NCI-H510A (cell line): Measurements from ENCODE around the gene RASD2.

Experiments
- DNase-seq: peaks from one replicate; lab custom pipeline; 2025; lab: John Stamatoyannopoulos, UW

RASD2 gene

GRCh38 chr22:35582861-35583670 is 42.4 kb downstream of the RASD2 start:
- DNase-seq, result no peak

DNA sequence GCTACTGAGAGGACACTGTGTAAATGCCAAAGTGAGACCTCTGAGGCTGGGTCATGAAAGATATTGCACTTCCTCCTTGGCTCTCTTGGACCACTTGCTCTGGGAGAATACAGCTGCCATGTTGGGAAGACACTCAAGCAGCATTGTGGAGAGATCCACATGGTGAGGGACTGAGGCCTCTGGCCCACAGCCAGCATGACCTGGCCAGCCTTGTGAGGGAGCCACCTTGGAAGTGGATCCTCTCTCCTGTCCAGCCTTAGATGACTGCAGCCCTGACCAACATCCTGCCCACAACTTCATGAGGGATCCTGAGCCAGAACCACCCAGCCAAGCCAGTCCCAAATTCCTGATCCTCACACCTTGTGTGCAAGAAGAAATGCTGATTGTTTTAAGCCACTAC is 46.1 kb downstream of the RASD2 start:
- no peak for DNase-seq

GRCh38 chr22:35587447-35587870 is 46.8 kb downstream of the RASD2 start:
- no peak for DNase-seq

GRCh38 chr22:35587896-35588295 is 47.3 kb downstream of the RASD2 start:
- DNase-seq, result no peak

GRCh38 chr22:35589071-35589755 is 48.6 kb downstream of the RASD2 start:
- no peak for DNase-seq

DNA sequence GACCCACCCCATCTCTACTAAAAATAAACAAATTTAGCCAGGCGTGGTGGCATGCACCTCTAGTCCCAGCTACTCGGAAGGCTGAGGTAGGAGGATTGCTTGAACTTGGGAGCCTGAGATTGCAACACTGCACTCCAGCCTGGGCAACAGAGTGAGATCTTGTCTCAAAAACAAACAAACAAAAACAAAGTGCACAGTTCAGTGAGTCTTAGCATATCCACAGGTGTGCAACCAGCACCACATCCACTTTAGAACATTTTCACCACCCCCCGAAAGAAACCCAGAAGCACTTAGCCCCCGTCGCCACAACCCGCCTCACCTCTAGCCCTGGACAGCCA is 49.1 kb downstream of the RASD2 start:
- DNase-seq, result no peak

DNA sequence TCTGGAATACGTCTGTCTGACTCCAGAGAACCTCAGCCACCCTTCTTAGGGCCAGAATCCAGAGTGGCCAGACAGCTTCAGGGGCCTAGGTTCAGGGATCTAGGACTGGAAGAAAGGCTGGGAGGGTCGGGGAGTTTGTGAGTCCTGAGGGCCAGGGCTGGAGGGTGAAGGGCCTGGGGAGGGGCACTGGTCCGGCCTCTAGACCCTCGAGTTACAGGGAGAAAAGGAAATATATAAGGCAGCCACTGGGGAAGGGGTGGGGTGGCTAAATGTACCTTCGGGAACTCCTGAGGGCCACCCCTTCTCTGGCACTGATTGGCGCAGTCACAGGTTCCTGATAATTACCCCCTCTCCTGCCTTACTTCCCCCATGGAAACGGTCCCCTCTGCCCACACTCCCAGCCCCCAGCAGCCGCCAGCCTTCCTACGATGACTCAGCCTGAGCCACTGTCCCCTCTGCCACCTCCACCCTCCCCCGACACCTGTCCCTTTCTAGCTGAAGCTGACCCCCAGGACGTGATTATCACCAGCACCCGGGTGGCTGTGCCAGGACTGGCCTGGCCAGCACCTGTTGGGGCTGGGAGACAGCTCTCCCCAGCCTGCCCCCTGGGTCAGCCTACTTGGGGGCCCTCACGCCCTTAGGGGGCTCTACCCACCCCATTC is 50.1 kb downstream of the RASD2 start:
- no peak for DNase-seq

- DNase-seq, result no peak
Measured at GRCh38 chr22:35591714-35592417, 51.2 kb downstream of the RASD2 start.

DNA sequence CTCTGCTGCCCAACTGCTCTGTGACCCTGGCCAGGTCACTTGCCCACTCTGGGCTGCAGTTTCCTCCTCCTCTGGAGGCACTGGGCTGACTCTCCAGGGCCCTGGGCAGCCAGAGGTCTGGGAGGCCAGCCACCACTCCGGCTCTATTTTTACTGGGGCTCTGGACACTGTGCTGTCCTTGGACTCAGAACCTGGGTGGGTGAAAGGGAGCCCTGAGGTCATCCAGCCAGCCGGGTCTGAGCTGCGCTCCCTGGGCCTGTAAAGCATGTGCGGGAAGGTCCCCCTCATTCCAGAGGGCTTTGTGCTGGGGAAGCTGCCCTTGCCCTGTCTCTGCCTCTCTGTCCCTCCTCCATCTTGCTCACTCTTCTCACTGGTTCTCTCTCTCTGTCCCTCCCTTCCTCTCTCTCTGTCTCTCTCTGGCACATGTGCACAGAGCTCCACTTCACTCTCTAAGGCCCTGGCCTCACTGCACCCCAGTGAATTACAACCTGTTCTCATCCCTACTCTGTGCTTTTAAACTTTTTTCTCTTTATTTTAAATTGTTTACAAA is 51.9 kb downstream of the RASD2 start:
- DNase-seq, result no peak

DNA sequence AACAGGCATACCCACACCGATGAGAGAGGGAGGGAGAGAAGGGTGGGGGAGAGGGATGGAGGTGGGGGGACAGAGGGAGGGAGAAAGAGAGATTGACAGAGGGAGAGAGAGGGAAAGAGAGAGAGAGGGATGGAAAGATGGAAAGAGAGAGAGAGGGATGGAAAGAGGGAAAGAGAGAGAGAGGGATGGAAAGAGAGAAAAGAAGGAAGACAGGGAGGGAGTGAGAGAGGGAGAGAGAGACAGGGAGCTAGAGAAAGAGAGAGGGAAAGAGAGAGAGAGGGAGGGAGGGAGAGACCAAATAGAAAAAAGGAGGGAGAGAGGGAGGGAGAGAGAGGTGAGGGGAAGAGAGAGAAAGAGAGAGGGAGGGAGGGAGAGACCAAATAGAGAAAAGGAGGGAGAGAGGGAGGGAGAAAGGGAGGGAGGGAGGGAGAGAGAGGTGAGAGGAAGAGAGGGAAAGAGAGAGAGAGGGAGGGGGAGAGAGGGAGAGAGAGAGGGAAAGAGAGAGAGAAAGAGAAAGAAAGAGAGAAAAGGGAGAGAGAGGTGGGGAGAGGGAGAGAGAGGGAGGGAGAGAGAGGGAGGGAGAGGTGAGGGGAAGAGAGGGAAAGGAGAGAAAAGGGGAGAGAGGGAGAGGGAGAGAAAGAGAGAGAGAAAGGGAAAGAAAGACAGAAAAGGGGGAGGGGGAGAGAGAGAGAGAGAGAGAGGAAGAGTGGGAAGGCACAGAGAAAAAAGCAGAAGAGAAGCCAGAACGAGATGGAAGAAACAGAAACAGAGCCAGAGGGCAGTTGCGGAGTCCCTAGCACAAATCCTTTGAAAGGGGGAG is 52.6 kb downstream of the RASD2 start:
- no peak for DNase-seq

DNA sequence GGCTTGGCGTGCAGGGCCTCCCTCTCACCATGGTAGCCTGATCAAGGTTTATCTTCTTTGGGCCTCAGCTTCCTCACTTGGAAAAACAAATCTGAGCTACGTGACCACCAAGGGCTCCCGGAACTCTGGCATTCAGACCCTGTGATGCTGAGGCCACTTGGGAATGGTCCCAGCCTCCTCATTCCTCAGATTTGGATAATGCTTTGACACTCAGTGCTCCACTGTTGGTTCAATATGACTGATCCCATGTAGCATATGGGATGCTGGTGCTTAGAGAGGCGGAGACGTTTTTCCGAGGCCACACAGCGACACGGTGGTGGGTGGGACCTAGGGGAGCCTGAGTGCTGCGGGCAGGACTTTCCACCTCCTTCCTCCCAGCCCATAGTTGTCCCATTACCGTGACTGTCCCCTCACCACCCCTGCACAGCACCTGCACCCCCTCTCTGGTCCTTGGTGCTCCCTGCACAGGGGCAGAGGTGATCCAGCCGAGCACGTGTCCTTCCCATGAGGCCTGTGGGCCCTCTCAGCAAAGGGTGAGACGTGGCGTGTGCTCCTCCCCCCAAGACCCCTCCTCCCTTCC is 53.4 kb downstream of the RASD2 start:
- no peak for DNase-seq

- no peak for DNase-seq
Measured at GRCh38 chr22:35594686-35595085, 54.1 kb downstream of the RASD2 start.

DNA sequence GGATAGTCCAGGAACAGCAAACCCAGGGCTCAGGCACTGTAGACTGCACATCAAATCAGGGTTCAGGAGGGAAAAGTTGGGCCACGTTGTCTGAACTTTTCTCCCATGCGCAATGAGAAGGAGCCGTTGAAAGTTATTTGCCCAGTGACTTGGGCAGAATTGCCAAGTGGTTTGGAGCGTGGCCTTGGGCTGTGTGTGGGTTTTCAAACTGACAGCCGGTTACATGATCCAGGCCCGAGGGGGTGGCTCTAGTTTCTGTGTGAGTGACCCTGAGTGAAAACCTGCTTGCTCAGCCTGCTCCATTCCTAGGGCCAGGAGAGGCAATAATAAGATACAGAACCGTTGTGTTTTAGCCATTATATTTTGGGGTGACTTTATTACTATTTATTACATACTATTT is 56.2 kb downstream of the RASD2 start:
- DNase-seq, result no peak

GRCh38 chr22:35597692-35598395 is 57.2 kb downstream of the RASD2 start:
- DNase-seq, result no peak

DNA sequence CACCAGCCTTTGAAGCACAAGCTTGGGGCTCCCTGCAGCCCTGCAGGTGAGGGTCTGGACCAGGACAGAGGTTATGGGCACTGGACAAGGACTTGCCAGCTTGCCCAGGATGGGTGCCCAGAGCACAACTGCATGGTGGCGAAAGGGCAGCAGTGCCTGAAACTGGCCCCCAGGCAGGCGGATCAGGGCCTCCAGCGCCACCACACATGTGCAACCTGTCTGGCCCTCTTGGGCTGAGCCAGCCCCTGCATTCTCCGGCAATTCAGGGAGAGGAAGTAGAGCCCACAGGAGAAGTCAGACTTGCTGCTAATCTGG is 57.7 kb downstream of the RASD2 start:
- no peak for DNase-seq

- no peak for DNase-seq
Measured at GRCh38 chr22:35599364-35599763, 58.7 kb downstream of the RASD2 start.

DNA sequence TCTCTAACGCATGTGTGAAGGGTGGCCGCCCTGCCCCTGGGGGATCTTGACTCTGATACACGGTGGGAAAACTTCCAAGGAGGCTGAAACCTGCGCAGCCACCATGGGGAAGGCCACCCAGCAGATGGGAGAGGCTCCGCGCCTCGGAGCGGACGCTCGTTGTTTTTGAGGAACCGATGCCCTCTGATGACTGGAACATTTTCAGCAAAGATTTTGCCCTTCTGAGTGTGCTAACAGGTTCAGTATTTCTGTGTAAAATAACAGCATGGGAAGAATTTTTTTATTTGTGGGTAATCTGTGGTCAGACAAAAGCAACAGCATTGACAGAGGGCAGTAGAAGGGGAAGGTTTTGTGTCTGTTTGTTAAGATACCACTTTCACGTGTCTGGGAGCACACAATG is 59.8 kb downstream of the RASD2 start:
- DNase-seq, result no peak

- DNase-seq, result no peak
Measured at GRCh38 chr22:35601013-35601580, 60.5 kb downstream of the RASD2 start.

GRCh38 chr22:35601743-35602615 is 61.3 kb downstream of the RASD2 start:
- no peak for DNase-seq
